Measurements from ENCODE around the gene OPTC.
"Not testable (repeated sequence)": the region's sequence is repeated elsewhere in the genome, so short reads cannot be mapped to it uniquely, and the experiment has no call there.

OPTC gene, protein sequence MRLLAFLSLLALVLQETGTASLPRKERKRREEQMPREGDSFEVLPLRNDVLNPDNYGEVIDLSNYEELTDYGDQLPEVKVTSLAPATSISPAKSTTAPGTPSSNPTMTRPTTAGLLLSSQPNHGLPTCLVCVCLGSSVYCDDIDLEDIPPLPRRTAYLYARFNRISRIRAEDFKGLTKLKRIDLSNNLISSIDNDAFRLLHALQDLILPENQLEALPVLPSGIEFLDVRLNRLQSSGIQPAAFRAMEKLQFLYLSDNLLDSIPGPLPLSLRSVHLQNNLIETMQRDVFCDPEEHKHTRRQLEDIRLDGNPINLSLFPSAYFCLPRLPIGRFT

GRCh38 chr1:203493901-203494300 lies at the start of gene OPTC:
Gene OPTC (plus strand): TSS chr1:203494153. CDS start chr1:203496006, 1,853 bp downstream.
- no peak for DNase-seq (ENCODE audit: low read depth, low spot score)

- DNase-seq (ENCODE audit: low read depth, low spot score): no peak
Measured at GRCh38 chr1:203444171-203444576, 49.8 kb upstream of the OPTC start.

DNA sequence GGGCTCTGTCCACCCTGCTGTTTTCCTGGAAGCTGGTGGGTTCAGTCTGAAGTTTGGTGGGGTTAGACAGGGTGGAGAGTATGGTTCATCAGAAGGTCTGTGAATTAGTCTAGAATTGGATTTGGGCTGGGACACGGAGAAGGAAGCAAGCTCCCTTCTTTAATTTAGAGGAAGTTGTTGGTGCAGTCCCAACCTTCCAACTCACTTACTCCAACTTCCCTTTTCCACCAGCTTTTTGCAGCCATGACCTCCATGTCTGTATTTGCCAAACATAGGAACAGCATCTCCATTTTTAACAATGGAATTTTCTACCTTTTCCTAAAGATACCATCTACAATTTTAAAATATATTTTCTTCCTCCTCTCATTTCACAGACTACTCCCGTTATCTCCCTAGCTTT lies 46.8 kb upstream of the OPTC start:
- no peak for DNase-seq (ENCODE audit: low read depth, low spot score)

DNA sequence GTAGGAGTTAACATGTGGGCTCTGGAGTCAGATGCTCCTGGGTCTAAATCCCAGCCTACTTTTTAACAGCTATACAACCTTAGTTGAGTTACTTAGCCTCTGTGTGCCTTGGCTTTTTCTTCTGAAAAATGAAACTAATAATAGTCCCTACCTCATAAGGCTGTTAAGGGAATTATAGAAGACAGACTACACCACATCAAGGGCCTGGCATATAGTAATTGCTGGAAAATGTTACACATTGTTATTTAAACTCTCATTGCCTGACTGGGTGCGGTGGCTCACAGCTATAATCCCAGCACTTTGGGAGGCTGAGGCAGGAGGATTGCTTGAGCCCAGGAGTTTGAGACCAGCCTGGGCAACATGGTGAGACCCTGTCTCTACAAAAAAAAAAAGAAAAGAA lies 46.4 kb upstream of the OPTC start:
- DNase-seq (ENCODE audit: low read depth, low spot score): not testable (repeated sequence)

DNA sequence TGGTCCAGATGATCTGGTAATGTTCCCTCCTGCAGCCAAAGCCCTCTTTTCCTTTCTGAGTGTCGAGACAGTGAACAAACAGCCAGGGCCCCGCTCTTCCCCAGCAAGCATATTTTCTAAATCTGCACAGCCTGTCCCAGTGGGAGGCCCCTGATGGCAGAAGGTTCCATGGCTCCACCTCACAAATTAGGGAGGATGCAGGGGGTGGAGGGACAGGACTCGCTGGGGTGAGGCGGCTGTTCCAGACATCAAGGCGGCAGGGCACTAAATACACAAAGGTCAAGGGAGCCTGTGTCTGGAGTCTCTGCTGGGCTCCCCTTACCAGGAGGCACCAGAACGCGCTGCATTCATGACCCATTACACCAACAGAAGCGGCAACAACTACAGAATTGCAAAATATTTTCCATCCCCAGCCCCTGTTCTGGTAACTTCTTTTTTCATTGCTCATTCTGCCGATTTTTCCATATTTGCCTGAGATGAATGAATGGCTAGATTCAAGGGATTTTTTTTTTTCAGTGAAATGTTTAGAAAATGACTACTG lies 45.4 kb upstream of the OPTC start:
- no peak for DNase-seq (ENCODE audit: low read depth, low spot score)

DNA sequence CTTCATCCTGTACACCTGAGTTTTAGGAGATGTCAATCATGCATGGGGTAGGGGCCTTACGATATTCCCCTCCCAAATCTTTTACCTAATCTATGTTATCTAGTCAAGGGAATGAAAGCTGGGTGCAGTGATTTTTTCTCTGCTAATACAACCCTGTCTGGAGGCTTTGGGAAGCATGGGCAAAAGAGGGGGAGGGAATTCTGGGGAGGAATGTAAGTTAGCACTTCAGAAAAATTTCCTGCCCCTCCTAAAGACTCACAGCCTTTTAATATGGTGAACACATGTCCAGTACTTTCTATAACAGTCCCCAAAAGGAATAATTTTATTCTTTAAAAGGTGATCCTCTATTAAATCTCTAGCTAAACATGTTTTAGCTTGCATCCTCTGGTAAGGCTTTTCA lies 44.0 kb upstream of the OPTC start:
- DNase-seq (ENCODE audit: low read depth, low spot score): no peak

DNA sequence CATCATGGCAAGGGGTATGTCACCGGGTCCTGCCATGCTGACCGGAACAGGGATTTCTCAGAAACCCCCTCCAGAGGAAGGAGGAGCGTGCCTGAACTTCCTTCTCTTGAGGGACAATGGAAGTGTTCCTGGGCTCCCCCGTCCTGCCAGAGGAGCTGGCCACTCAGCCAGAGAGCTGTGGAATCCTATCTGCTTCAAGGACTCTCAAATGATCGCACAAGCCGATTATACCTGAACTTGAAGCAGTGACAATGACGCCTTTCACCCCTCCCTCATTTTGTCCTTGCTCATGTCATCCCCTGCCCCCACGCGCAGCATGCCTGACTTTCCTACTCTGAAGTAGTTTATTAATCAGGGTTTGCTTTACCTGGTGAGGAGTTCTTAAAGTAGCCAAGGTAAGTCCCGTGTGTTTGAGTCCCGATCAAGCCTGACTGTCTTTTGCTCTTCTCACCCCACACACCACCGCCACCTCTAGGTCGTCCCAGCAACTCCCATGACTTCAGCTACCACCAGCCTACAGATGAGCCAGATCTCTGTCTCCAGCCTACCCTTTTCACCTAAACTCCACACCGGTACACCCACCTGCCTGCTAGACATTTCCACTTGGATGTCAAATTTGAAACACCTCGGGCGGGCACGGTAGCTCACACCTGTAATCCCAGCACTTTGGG lies 43.3 kb upstream of the OPTC start:
- no peak for DNase-seq (ENCODE audit: low read depth, low spot score)

DNA sequence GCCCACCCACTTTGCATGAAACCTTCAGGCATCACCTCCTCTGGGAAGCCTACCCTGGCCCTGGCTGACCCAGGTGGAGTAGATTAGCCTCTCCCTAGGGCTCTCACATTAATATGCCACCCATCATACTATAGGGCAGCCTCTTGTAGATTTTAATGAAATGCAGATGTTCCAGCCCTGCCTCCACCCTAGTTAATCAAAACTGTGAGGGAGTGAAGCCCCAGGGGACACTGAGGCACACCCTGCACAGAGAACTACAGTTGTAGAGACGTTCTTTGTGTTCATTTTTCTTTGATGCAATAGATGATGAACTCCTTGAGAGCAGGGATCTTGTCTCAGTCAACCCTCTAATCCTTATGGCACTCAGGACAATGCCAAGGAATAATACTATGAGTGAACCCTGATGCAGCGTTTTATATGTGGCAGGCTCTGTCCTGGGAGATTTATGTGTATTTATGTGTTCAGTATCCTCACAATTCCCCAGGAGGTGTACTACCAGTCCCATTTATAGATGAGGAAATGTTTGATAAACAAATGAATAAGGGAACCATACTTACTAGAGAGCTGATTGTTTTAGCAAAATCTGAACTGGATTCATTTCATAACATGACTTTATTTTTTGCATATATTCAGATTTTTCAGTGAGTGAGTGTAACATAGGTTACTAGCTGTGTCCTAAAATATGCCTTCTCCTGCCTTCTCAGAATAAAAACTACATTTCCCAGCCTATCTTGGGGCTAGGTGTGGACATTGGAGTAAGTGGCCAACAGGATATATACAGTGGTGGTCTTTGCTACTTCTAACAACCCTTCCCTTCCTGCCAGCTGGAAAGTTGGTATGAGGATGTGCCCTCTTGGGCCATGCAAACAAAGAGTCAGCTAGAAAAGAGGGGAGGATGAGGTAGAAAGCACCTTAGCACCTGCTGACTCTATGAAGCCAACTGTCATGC lies 41.8 kb upstream of the OPTC start:
- no peak for DNase-seq (ENCODE audit: low read depth, low spot score)

GRCh38 chr1:203453016-203453415 lies 40.9 kb upstream of the OPTC start:
- no peak for DNase-seq (ENCODE audit: low read depth, low spot score)

DNA sequence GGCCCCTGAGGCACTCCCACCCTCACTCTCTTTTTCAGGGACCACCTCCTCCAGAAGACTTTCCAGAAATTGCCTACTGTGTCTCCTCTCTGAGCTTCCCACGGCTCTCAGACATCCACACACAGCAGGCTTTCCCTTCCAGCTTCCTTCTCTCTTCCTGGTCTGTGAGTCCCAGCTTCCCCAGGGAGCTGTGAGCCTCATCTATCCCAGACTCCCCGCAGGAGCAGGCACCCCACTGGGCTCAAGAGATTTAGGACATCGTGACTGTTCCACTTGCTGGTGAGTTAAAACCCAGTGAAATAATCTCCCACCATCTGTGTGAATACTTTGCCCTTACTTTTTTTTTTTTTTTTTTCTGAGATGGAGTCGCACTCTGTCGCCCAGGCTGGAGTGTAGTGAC lies 40.3 kb upstream of the OPTC start:
- no peak for DNase-seq (ENCODE audit: low read depth, low spot score)

DNA sequence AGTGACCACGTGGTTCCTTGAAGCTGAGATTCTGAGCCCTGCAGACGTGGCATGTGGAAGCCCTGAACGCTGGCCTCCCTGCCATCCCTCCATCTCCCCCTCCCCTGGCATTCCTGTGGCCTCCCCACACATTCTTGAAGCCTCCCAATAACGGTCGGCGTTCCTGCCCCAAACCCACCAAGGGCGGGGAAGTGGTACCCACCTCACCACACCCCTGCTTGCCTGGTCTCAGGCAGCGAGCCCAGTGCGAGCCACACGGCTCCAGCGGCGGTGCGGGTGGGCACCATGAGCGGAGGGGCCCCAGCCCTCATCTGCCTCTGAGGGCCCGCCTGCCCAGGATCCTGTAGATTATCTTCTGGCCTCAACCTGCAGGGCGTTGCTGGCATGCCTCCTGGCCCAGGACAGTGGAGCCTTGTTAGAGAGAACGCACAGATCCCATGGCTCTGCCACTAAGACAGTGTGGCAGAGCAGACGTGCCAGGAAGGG lies 38.9 kb upstream of the OPTC start:
- no peak for DNase-seq (ENCODE audit: low read depth, low spot score)

DNA sequence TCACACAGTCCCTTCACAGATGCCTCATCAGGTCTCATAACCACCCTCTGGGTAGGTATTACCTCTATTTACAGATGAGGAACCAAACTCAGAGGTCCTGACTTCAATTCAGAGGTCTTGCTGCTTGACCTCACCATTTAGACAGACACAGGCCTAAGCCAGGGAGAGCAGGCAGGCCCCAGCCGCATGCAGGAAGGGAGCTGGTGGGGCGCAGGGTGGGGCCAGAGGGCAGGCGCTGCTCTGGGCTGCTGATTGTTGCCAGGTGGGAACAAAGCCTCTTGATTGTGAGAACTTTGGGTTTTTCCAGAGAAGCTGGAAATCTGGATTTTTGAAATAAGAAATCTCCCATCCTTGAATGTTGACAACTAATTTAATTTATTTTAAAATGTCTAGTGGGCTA lies 38.2 kb upstream of the OPTC start:
- DNase-seq (ENCODE audit: low read depth, low spot score): no peak

DNA sequence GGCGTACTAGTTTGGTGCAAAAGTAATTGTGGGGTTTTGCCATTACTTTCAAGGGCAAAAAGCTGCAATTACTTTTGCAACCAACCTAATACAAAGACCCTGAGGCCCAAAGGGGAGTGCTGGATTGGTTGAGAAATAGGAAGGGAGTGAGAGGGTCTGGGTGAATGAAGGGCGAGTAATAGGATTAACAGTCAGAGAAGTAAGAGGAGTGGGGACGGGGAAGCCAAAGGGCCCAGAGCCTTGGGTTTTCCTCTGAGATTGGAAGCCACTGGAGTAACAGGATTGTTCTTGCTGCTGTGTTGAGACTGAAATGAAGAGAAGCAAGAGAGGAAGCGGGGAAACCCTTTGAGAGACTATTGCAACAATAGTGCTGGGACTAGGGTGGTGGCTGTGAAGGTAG lies 37.4 kb upstream of the OPTC start:
- DNase-seq (ENCODE audit: low read depth, low spot score): no peak

DNA sequence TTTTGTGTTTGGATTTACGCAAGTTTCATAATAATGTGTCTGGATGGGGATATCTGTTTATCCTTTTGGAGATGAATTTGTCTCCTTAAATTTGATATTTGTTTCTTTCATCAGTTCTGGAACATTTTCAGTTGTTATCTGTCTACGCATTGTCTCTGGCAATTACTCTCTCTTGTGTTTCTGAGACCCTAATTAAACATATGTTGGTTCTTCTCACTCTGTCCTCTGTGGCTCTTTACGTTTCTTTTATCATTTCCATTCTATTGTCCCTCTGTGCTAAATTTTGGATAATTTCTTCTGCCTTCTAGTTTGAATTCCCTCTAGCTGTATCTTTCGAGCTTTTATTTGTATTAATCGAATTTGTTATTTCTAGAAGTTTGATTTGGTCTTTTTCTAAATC lies 35.9 kb upstream of the OPTC start:
- DNase-seq (ENCODE audit: low read depth, low spot score): no peak

DNA sequence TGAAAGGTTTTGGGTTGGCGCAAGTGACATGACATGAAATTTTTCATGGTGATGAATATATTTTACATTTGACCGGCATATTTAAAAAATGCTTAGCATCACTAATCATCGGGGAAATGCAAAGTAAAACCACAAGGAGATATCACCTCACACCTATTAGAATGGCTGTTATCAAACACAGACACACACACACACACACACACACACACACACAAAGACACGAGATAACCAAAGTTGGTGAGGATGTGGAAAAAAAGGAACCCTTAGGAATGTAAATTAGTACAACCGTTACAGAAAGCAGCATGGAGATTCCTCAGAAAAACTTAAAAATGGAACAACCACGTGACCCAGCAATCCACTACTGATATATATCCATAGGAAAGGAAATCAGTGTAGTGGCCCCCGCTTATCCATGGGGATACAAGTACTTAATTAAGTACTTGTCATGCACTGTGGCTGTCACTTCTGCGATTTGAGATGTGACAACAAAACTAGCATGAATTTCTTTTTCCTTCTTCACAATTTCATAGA lies 34.2 kb upstream of the OPTC start:
- no peak for DNase-seq (ENCODE audit: low read depth, low spot score)

DNA sequence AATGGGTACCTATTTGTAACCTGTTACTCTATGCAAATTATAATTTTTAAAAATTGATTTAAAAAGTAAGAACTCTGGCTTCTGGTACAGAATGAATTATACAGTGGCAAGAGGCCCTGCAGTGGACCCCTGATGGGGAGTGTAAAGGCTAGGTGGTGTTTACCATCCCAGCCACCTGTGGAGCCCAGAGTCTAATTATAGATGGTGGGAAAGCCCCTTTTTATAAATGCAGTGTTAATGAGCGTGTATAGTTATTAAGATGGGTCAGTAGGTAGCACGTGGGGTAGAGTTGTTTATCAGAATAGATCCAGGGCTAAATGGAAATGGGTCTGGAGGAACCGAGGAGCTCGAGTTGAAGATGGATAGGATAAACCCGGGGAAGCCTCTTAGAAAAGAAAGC lies 32.2 kb upstream of the OPTC start:
- no peak for DNase-seq (ENCODE audit: low read depth, low spot score)

DNA sequence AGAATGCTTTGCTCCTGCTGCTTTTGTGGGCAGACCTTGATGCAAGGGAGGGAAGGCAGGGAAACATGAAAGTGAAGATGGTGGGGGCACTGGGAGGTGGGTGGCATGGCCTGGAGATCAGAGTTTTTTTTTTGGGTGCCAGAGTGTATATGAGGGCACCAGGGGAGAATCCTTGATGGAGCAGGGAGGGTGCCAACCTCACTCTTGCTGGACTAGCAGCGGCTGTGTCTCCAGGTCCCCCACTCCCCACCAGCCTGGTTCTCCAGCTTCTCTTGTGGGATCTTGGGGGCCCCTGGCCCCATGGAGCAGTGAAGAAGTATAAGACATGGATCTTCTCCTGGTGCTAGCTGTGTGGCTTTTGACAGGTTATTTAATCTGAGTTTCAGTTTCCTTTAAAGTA lies 31.8 kb upstream of the OPTC start:
- no peak for DNase-seq (ENCODE audit: low read depth, low spot score)

- DNase-seq (ENCODE audit: low read depth, low spot score): no peak
Measured at GRCh38 chr1:203462878-203463277, 31.1 kb upstream of the OPTC start.

GRCh38 chr1:203463469-203464062 lies 30.4 kb upstream of the OPTC start:
- no peak for DNase-seq (ENCODE audit: low read depth, low spot score)

DNA sequence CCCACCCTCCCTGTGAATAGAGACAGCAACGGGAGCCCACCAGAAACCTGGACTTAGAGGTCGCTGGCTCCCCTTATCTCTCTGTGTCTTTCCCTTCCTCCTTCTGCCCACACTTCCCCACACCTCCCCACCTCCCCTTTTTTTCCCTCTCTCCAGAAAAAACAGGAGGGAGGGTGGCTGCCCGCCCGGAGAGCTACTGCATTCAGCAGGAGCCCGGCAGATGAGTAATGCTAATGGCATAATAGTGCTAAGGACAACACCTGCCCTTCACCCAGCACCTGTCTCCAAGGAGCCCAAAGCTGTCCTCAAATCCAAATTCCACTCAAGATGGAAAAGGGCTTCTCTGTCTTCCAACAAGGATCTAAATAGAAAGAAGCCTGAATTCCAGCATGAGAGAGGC lies 29.7 kb upstream of the OPTC start:
- DNase-seq (ENCODE audit: low read depth, low spot score): no peak

DNA sequence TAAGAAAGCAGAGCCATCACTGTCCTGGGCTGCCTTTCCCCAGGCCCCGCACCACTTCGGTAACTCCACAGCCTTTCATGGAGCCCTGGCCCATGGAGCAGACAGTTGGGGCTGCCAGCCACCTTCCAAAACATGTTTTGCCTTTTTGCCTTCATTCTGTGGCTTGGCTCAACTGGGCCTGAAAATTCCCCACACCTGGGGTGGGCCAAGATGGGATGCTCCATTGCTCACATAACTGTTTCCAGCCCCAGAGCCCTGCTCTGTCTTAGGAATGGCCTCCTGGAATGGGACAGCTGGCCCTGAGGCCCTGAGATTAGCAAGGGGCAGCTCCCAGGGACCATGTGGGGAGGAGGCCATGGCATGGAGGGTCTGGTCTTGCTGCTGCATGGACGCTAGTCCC lies 29.2 kb upstream of the OPTC start:
- DNase-seq (ENCODE audit: low read depth, low spot score): no peak

Measured in activated naive CD8-positive, alpha-beta T cell treated with anti-CD3 and anti-CD28 coated beads, Interleukin-2, amount 50 U/mL, for 16 hours (primary cell).